Heart left ventricle (tissue), 13 donors: Measurements from ENCODE around the gene CDR2L.

ENCODE experiments used
- CTCF ChIP-seq, 12 donors: fragments of 200-600 bp; sonication (generic) in 4 of 12; IDR thresholded peaks; one replicate each; pipeline versions ENCODE4 v1.5.0 to v1.8.0; 2018 to 2022; ENCODE audit warnings: antibody characterized with exemption in 12 of 12, mild to moderate bottlenecking in 5 of 12
- POLR2A ChIP-seq, 2 donors: fragments of 450-650 bp; IDR thresholded peaks; one replicate each; pipeline ENCODE4 v1.6.1; 2017; ENCODE audit warnings: antibody characterized with exemption in 2 of 2, mild to moderate bottlenecking in 2 of 2, moderate library complexity in 2 of 2
- donor health status: ischemic (EF 13 %, LVEDD 7.1; RV severe dilation, severe dysfunction).
- donor health status: DM: no; HTN: yes; CAD: no.
- donor health status: DM: no; HTN: no; CAD: no.
- donor health status: ischemic (EF 25% LVEDD 6.9; RV normal size, moderate dysfunction).
- donor health status: ischemic (EF 25% LVEDD 5.7; RV mildly dilated, moderate dysfunction).
- donor health status: ischemic (EF 35%, LVEDD 5.7; RV mildly dilated, moderate dysfunction).
- donor health status: nonischemic (EF 11% LVEDD 7.7; RV severe dilation, severe dysfunction).
- donor health status: DM: yes; HTN: yes; CAD: no.
- donor health status: PGD.
- donor health status: ischemic (EF 29% LVEDD 5.4; RV normal size, mild dysfunction).
- donor health status: nonischemic (EF 23%, LVEDD 6.1; RV moderate dilation, normal function).

GRCh38 chr17:75020331-75021110 is 33.1 kb downstream of the CDR2L start:
- TF ChIP-seq CTCF (IDR thresholded peaks at IDR 0.05) (no peak), POLR2A (IDR thresholded peaks at IDR 0.05) (no peak)
